Natural killer cell (primary cell): ENCODE data around the gene HACL1. TPM values are rescaled to one million over a fixed set of nuclear protein-coding genes. Genes with fewer than 3 reads are reported as not detected.
"Not testable (repeated sequence)": the region's sequence is repeated elsewhere in the genome, so short reads cannot be mapped to it uniquely, and the experiment has no call there.

Source experiments
- ATAC-seq, 3 donors: fragments of 150-1000 bp in 2 of 3; fragments of 200-7000 bp in 1 of 3; cut with Tn5 transposase; 1 replicate in 1 of 3; 2 replicates in 2 of 3; pipeline ENCODE4 v1.10.0; 2021; ENCODE audit warnings: mild to moderate bottlenecking in 2 of 3, moderate library complexity in 2 of 3
- DNase-seq, 2 donors: peaks; one replicate each; pipeline versions ENCODE4 v3.0.0 to v3.0.0-alpha.2; 2013 to 2021; ENCODE audit warnings: mixed read lengths in 1 of 2
- H3K27ac ChIP-seq: one replicate; pipeline ENCODE4 v1.5.1; 2013; ENCODE audit warnings: mild to moderate bottlenecking, low read length
- H3K27me3 ChIP-seq: one replicate; pipeline ENCODE4 v1.6.1; 2013; ENCODE audit warnings: low read length; ENCODE audit not compliant: control insufficient read depth, insufficient read depth
- H3K36me3 ChIP-seq: one replicate; pipeline ENCODE4 v1.6.1; 2013; ENCODE audit warnings: low read length; ENCODE audit not compliant: control insufficient read depth, insufficient read depth
- H3K4me1 ChIP-seq: one replicate; pipeline ENCODE4 v1.6.1; 2013; ENCODE audit warnings: low read length; ENCODE audit not compliant: control insufficient read depth, insufficient read depth
- H3K4me3 ChIP-seq: one replicate; pipeline ENCODE4 v1.5.1; 2013; ENCODE audit warnings: low read length
- H3K9me3 ChIP-seq: one replicate; pipeline ENCODE4 v1.6.1; 2013; ENCODE audit warnings: low read length; ENCODE audit not compliant: control insufficient read depth, insufficient read depth
- H3K27ac Mint-ChIP-seq, 2 donors: one replicate each; pipeline ENCODE4 v1.8.0; 2022; ENCODE audit warnings: mild to moderate bottlenecking in 2 of 2, mixed read lengths in 2 of 2, moderate library complexity in 1 of 2
- H3K27me3 Mint-ChIP-seq, 2 donors: one replicate each; pipeline ENCODE4 v1.8.0; 2022; ENCODE audit warnings: low read depth in 2 of 2, mixed read lengths in 2 of 2
- H3K36me3 Mint-ChIP-seq: one replicate; pipeline ENCODE4 v1.8.0; 2022; ENCODE audit warnings: mixed read lengths
- H3K4me1 Mint-ChIP-seq, 2 donors: one replicate each; pipeline ENCODE4 v1.8.0; 2022; ENCODE audit warnings: mixed read lengths in 2 of 2
- H3K4me3 Mint-ChIP-seq: one replicate; pipeline ENCODE4 v1.8.0; 2022; ENCODE audit warnings: mild to moderate bottlenecking, moderate library complexity, mixed read lengths
- H3K9me3 Mint-ChIP-seq, 2 donors: one replicate each; pipeline ENCODE4 v1.8.0; 2022; ENCODE audit warnings: mixed read lengths in 2 of 2
- CTCF ChIP-seq: fragments of 200-600 bp; IDR thresholded peaks from one replicate; pipeline ENCODE4 v1.8.0; 2022; ENCODE audit warnings: antibody characterized with exemption
- WGBS: methylation state at CpG from one replicate; pipeline ENCODE4 v1.1.7; 2013; ENCODE audit warnings: missing lambda C conversion rate; ENCODE audit not compliant: insufficient coverage; 5-methylcytosine and 5-hydroxymethylcytosine counted together
- intact Hi-C: fragments of 100-400 bp; cut with micrococcal nuclease; formaldehyde crosslinking; loops from one replicate; pipeline ENCODE4 v1.14.2; 2022
- total RNA-seq, 4 donors: library from RNA; stranded (reverse); fragments of 120-200 nt in 1 of 4; gene quantifications; one replicate each; pipeline versions ENCODE4 v1.2.3 to v1.2.4, GENCODE V29; 2013 to 2022

HACL1 gene
- total RNA-seq, 3 donors from 2014 or later (not counting 1 experiment from before 2014, with no cell fraction given), result 36.7 to 39.8 (median 37.3) TPM

GRCh38 chr3:15535732-15536131, 65.6 kb downstream of the HACL1 start:
- TF ChIP-seq CTCF, result no peak
- peak; percentile 67 to 95 (median 83) for ATAC-seq
- H3K9me3 Mint-ChIP-seq, result no peaks in the 10 kb centered on the region
- intact Hi-C loops, result loop anchor here (2.0 kb wide), 1 partner anchor 15 kb away; the partner anchor contains the start of gene COLQ
- Histone ChIP-seq H3K4me3 (no peak overlapping the region), H3K27me3 (no peaks in the 10 kb centered on the region), H3K4me1 (peaks cover 44% of the 10 kb centered on the region), H3K36me3 (no peaks in the 10 kb centered on the region), H3K27ac (peak overlapping the region; percentile 64), H3K9me3 (no peaks in the 10 kb centered on the region)
- peak overlapping the region; percentile 95 for H3K4me3 Mint-ChIP-seq
- no peaks in the 10 kb centered on the region for H3K27me3 Mint-ChIP-seq
- H3K36me3 Mint-ChIP-seq, result no peaks in the 10 kb centered on the region
- H3K4me1 Mint-ChIP-seq, result peaks cover 61 to 64% of the 10 kb centered on the region in 2 donors
- peak in 1 of 2 donors; percentile 41 for DNase-seq
- 100% methylated on average over 1 of the region's 1 CpG for WGBS
- peak overlapping the region; percentile 83 to 96 for H3K27ac Mint-ChIP-seq

GRCh38 chr3:15532614-15533013, 68.8 kb downstream of the HACL1 start:
- H3K4me3 Mint-ChIP-seq, H3K9me3 ChIP-seq, H3K27ac ChIP-seq, H3K27me3 ChIP-seq, H3K36me3 Mint-ChIP-seq, H3K4me3 ChIP-seq, H3K27me3 Mint-ChIP-seq, H3K9me3 Mint-ChIP-seq, intact Hi-C loops, DNase-seq, H3K36me3 ChIP-seq, ATAC-seq: not testable (repeated sequence)
- WGBS, result no CpG with 5 or more reads among the region's 2 CpGs
- H3K4me1 ChIP-seq, result peaks cover 62% of the 10 kb centered on the region
- Mint-ChIP-seq H3K4me1 (peaks cover 63% of the 10 kb centered on the region in 2 donors), H3K27ac (peak overlapping the region in 1 of 2 donors; percentile 41)

GRCh38 chr3:15531346-15531745, 70.0 kb downstream of the HACL1 start:
- intact Hi-C loops, result no loop called here

More at GRCh38 chr3:15531346-15531745, 70.0 kb downstream of the HACL1 start:
- ATAC-seq (no peak), DNase-seq (no peak)
- Histone ChIP-seq H3K4me3 (no peak overlapping the region), H3K27me3 (no peaks in the 10 kb centered on the region), H3K9me3 (no peaks in the 10 kb centered on the region), H3K4me1 (peaks cover 58% of the 10 kb centered on the region), H3K36me3 (no peaks in the 10 kb centered on the region), H3K27ac (no peak overlapping the region)
- no peak for TF ChIP-seq CTCF
- Mint-ChIP-seq H3K4me3 (no peak overlapping the region), H3K27me3 (no peaks in the 10 kb centered on the region), H3K4me1 (peaks cover 50% of the 10 kb centered on the region in 2 donors), H3K9me3 (no peaks in the 10 kb centered on the region), H3K36me3 (no peaks in the 10 kb centered on the region), H3K27ac (peak overlapping the region; percentile 33 to 41)
- 89% methylated on average over 1 of the region's 1 CpG for WGBS
